Medulla oblongata (tissue), 1 donor: ENCODE results near the gene TTC19.
"Not testable (repeated sequence)": the region's sequence is repeated elsewhere in the genome, so short reads cannot be mapped to it uniquely, and the experiment has no call there.

Experiments
- DNase-seq: peaks from one replicate; pipeline ENCODE4 v3.0.0-alpha.2; 2015; ENCODE audit errors: extremely low spot score

Gene TTC19

DNA sequence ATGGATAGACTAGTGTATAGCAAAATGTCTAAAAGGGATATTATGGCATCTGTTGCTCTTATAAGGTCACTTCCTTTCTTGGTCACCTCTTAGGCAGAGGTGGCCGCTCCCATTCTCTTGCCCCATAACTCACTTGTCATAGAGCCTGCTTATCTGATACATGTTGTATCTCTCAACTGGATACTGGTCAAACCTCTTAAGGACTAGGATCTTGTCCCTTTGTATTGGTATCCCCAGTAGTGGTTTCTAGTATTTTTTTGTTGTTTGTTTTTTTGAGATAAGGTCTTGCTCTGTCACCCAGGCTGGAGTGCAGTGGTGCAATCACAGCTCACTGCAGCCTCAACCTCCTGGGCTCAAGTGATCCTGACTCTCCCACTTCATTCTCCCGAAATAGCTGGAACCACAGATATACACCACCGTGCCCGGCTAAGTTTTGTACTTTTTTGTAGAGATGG lies 27.1 kb upstream of the TTC19 start:
- no peak for DNase-seq

- no peak for DNase-seq
These were observed 26.6 kb upstream of the TTC19 start for GRCh38 chr17:15973016-15973415.

GRCh38 chr17:15973834-15974233 lies 25.8 kb upstream of the TTC19 start:
- DNase-seq = no peak

- DNase-seq = no peak
These were observed 21.7 kb upstream of the TTC19 start for GRCh38 chr17:15977894-15978293.

- DNase-seq = no peak
These were observed 21.0 kb upstream of the TTC19 start for GRCh38 chr17:15978606-15979005.

DNA sequence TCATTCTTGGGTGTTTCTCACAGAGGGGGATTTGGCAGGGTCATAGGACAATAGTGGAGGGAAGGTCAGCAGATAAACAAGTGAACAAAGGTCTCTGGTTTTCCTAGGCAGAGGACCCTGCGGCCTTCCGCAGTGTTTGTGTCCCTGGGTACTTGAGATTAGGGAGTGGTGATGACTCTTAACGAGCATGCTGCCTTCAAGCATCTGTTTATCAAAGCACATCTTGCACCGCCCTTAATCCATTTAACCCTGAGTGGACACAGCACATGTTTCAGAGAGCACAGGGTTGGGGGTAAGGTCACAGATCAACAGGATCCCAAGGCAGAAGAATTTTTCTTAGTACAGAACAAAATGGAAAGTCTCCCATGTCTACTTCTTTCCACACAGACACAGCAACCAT lies 20.6 kb upstream of the TTC19 start:
- DNase-seq = not testable (repeated sequence)

- DNase-seq = no peak
These were observed 18.4 kb upstream of the TTC19 start for GRCh38 chr17:15981208-15981607.

GRCh38 chr17:15981646-15982580 lies 17.7 kb upstream of the TTC19 start:
- no peak for DNase-seq

DNA sequence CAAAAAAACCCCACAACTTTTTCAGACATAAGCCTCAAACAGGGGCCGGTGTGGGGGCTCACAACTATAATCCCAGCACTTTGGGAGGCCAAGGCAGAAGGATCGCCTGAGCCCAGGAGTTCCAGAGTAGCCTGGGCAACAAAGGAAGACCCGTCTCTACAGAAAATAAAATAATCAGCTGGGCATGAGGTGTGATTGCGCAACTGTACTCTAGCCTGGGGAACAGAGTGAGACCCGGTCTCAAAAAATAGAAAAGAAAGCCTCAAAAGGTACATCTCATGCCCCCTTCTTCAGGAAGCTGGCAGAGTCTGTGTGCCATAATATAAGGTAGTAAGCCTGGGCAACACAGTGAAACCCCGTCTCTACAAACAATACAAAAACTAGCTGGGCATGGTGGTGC lies 3.3 kb upstream of the TTC19 start:
- DNase-seq = no peak

- no peak for DNase-seq
These were observed 1.5 kb upstream of the TTC19 start for GRCh38 chr17:15998031-15998562.

- peak; percentile 35 for DNase-seq
These were observed 577 bp downstream of the TTC19 start for GRCh38 chr17:15999974-16000827.

- no peak for DNase-seq
These were observed 1.7 kb downstream of the TTC19 start for GRCh38 chr17:16001226-16001897.

DNA sequence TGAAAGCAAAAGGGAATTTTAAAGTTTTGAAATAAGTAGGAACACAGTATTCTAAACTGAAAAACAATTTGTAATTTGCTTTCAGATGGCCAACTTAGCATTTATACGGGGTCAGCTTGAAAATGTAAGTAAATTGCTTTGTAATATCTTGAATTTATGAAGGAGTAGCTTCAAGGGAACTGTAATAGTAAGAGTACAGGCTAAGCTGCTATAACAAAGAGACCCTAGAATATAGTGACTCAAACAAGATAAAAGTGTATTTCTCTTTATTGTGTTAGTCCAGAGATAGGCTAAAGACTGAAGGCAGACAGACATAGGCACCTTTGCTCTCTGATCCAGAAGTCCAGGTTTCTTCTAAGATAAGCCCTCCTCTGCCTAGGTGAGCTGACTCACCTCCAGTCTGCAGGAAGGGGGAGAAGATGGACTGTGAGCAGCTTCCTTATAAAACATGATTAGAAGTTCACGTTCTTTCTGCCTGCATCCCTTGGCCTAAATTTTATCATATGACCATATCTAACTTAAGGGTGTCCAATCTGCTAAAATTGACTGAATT lies 3.2 kb downstream of the TTC19 start:
- DNase-seq = no peak

- DNase-seq = no peak
These were observed 4.2 kb downstream of the TTC19 start for GRCh38 chr17:16003841-16004240.

DNA sequence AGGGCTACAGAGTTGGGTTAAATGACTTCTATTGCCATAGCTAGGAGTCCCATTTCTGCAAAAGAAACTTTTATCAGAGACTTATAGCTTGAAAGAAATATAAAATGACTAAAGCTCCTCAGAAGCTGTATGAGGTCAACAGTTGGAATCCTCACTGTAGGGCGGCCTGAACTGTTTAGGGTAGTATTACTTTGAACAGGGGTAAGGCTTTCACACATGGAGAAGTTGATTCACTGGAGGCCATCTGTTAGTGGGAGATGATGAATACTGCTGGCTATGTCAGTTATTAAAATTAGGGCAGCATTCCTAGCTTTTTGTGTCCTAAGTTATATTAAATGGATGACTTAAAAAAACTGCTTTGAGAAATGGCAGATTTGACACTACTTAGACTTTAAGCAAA lies 6.0 kb downstream of the TTC19 start:
- DNase-seq = no peak

DNA sequence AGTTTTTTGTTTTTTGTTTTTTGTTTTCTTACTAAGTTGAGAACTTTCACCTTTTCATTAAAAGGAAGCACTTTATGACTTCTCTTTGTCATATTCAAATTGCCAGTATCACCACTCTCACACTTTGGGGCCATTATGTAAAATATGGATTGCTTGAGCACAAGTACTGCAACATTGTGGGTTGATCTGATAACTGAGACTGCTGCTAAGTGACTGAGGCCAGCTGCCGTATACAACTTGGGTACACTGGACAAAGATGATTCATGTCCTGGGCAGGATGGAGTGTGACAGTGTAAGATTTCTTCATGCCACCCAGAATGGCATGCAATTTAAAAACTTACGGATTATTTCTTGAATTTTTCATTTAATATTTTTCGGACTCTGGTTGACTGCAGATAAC lies 7.8 kb downstream of the TTC19 start:
- no peak for DNase-seq

- DNase-seq = no peak
These were observed 14.4 kb downstream of the TTC19 start for GRCh38 chr17:16013943-16014407.

GRCh38 chr17:16019347-16019746 lies 19.7 kb downstream of the TTC19 start:
- no peak for DNase-seq

DNA sequence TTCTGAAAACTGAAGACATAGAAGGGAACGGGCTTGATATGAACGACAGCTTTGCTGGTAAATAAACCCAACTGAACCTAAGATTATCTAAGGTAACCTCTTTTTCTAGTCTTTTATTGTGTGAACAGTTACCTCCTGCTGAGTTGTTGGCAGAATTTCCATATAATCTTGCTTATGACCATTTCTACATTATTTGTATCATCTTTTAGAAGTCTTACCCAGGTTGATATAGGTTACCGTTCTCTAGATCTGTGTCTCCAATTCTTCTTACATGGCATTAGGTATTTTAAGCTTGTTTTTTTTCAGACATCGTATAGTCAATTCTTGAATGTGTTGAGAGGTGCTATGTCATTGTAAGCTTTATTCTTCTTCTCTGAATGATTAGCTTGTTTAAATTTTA lies 24.3 kb downstream of the TTC19 start:
- DNase-seq = no peak

DNA sequence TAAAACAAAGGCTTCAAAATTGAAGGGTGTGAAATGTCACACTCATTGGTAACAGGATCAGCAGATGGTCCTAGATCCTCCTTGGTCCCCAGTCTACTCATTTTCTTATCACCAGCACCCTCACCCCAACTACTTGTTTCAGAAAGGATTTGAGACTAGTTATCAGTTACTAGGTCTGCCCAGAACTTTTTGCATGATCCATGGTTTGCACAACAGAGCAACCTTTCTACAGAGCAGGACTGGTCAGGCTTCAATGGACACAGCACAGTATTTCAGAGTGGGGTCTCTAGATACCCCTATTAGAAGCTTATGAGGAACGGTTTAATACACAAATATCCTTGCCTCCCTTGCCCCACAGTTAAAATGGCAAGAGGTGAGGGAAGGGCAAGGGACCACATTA lies 25.6 kb downstream of the TTC19 start:
- DNase-seq = no peak

DNA sequence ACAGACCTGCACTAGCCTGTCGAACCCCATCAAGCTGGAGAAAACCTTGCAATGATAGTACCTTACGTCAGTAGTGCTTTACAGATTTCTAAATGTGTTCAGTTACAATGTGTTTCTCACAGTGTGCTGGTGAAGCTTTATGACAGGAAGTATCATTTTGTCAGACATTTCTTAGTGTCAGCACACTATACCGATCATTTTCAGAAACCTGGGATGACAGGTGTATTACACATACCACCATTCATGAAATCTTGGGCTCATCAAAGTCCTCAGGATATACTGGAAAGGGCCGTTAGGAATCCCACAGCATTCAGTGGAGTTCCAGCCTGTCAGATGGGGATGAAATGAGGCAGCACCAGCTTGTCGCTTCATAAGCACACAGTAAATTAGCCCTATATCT lies 27.3 kb downstream of the TTC19 start:
- DNase-seq = no peak
